Testis (tissue), 2 donors: ENCODE measurements around the gene CFAP54.

ENCODE experiments used
- CTCF ChIP-seq, 3 experiments: fragments of 450-650 bp in 2 of 3; fragments of 200-600 bp in 1 of 3; sonication (generic) in 1 of 3; IDR thresholded peaks; one replicate each; pipeline ENCODE4 v1.5.1; 2016 to 2019; ENCODE audit warnings: antibody characterized with exemption in 3 of 3, mild to moderate bottlenecking in 2 of 3, moderate library complexity in 1 of 3
- POLR2A ChIP-seq: fragments of 450-650 bp; IDR thresholded peaks from one replicate; pipeline ENCODE4 v1.6.1; 2017; ENCODE audit warnings: antibody characterized with exemption, mild to moderate bottlenecking, moderate library complexity

- TF ChIP-seq CTCF (IDR thresholded peaks at IDR 0.05) (no peak), POLR2A (no peak)
Measured at GRCh38 chr12:96902076-96902475, 412.7 kb downstream of the CFAP54 start.
